Mucosa of descending colon (tissue), 3 donors: ENCODE measurements around the gene PWP2. TPM values are rescaled to one million over a fixed set of nuclear protein-coding genes. Genes with fewer than 3 reads are reported as not detected.

Source experiments
- ATAC-seq: fragments of 200-7000 bp; cut with Tn5 transposase; one replicate; pipeline ENCODE4 v1.9.1; 2020; ENCODE audit warnings: mild to moderate bottlenecking, moderate library complexity
- DNase-seq, 3 donors: peaks; one replicate each; pipeline ENCODE4 v3.0.0-alpha.2; 2020
- H3K36me3 ChIP-seq: fragments of 200-600 bp; one replicate; pipeline ENCODE4 v1.8.0; 2021; ENCODE audit warnings: low read depth, mild to moderate bottlenecking
- H3K4me1 ChIP-seq: fragments of 200-600 bp; one replicate; pipeline ENCODE4 v1.8.0; 2021; ENCODE audit warnings: low read depth, mild to moderate bottlenecking
- H3K4me3 ChIP-seq: fragments of 200-600 bp; one replicate; pipeline ENCODE4 v1.8.0; 2021; ENCODE audit warnings: mild to moderate bottlenecking
- H3K9me3 ChIP-seq: fragments of 200-600 bp; one replicate; pipeline ENCODE4 v1.8.0; 2021; ENCODE audit warnings: mild to moderate bottlenecking
- intact Hi-C, 2 donors: fragments of 100-400 bp; cut with DNase I in 1 of 2; cut with micrococcal nuclease in 1 of 2; formaldehyde crosslinking; loops; one replicate each; pipeline versions ENCODE4 v1.11.0 to v1.11.1; 2022; cut with DNase I, micrococcal nuclease
- total RNA-seq, 3 donors: library from RNA; stranded (reverse); fragmentation: NEBNext Ultra II Directional in 2 of 3; extraction: Animal tissue kit (Norgen Biotek cat#: 25700) in 2 of 3; gene quantifications; one replicate each; pipeline versions ENCODE4 v1.2.1 to v1.2.4, GENCODE V29; 2021 to 2023
- TF ChIP-seq, protein P1 (sequence below): fragments of 200-600 bp; IDR thresholded peaks from one replicate; pipeline ENCODE4 v1.8.0; 2022; ENCODE audit warnings: antibody characterized with exemption, mild to moderate bottlenecking
- donor health status: DM: no; HTN: no; CAD: no; lungs with moderate emphysema.
- donor health status: DM: no; HTN: no; CAD: no.
- donor health status: DM: no; HTN: yes; CAD: no.

PWP2 gene
- total RNA-seq, 3 donors from 2014 or later: 3.0 to 10.4 (median 4.5) TPM

DNA sequence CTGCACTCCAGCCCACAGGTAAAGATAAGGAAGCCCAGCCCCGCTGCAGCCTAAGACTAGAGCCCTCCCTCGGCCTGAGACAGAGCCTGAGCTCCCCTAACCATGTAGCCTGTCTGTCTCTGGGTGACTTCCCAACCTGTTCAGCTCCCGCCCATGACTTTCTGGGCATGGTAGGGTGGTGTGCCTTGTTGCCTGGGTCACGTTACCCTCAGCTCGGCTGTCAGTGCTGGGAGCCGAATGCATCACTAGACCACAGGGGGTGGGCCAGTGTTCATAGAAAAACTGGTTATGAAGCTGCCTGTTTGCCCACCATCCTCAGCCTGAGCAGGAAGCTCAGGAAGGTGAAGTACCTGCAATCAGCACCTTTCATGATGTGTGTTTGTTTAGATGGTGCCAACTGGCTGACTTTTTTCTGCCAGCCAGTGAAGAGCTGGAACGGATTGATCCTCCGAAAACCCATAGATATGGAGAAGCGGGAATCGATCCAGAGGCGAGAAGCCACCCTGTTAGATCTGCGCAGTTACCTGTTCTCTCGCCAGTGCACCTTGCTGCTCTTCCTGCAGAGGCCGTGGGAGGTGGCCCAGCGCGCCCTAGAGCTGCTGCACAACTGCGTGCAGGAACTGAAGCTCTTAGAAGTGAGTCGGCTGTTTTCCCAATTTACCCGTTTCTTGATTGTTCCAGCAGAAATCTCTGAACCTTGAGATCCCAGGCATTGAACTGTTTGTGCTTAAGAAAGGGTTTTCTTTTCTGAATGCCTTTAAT is 43.9 kb upstream of the PWP2 start:
- TF ChIP-seq, protein P1, sequence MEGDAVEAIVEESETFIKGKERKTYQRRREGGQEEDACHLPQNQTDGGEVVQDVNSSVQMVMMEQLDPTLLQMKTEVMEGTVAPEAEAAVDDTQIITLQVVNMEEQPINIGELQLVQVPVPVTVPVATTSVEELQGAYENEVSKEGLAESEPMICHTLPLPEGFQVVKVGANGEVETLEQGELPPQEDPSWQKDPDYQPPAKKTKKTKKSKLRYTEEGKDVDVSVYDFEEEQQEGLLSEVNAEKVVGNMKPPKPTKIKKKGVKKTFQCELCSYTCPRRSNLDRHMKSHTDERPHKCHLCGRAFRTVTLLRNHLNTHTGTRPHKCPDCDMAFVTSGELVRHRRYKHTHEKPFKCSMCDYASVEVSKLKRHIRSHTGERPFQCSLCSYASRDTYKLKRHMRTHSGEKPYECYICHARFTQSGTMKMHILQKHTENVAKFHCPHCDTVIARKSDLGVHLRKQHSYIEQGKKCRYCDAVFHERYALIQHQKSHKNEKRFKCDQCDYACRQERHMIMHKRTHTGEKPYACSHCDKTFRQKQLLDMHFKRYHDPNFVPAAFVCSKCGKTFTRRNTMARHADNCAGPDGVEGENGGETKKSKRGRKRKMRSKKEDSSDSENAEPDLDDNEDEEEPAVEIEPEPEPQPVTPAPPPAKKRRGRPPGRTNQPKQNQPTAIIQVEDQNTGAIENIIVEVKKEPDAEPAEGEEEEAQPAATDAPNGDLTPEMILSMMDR: no peak
- intact Hi-C loops: no loop called here
- Histone ChIP-seq H3K4me1 (no peaks in the 10 kb centered on the region), H3K36me3 (no peaks in the 10 kb centered on the region), H3K4me3 (no peak overlapping the region), H3K9me3 (no peaks in the 10 kb centered on the region)
- DNase-seq: no peak
- ATAC-seq: no peak

DNA sequence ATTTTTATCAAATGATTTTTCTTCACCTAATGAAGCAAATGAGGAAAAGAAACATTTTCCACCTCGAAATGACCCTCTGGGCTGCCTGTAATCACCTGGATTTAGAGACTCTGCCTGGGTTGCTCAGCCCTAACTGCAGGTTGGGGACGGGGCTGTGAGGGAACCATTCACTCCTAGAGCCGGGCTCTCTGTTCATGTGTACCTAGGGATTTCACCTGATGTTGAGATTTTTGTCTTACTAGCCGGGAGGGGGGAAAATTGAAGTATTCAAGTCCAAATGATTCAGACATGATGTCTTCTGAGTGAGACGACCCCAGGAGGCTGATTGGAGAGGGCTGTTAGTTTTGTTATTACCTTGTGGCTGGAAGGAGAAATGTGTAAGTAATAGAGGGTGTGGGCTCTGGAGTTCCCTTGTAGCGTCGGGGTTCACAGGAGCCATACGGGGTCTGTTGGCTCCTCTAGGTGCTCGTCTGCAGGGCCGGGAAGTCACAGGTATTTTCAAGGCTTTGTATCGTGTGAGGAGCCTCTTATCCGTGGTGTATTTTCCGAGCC is 42.3 kb upstream of the PWP2 start:
- Histone ChIP-seq H3K9me3 (no peaks in the 10 kb centered on the region), H3K36me3 (no peaks in the 10 kb centered on the region), H3K4me1 (no peaks in the 10 kb centered on the region), H3K4me3 (no peak overlapping the region)
- DNase-seq: no peak
- intact Hi-C loops: no loop called here
- TF ChIP-seq, protein P1: no peak
- ATAC-seq: no peak

DNA sequence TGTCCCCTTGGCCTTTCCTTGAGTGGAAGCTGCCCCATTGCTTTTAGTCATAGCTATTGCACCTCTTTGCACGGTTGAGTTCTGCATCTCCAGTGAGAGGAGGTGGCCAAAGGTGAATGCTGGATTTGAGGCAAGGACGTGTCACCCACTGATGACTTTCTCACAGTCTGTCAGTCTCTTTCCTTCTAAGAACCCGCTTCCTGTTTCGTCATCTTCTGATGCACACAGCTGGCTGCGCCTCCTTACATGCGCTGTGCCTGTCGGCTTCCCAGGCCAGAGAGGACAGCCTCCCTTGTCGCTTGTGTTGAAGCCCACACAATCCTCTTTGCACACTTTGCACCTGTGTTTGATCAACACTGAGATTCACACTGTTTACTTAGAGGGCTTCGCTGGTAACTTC is 41.8 kb upstream of the PWP2 start:
- DNase-seq (peak in 2 of 3 donors; percentile 51 to 70), ATAC-seq (peak; percentile 85)
- H3K4me1 ChIP-seq: no peaks in the 10 kb centered on the region
- TF ChIP-seq, protein P1: no peak
- no peak overlapping the region for H3K4me3 ChIP-seq
- intact Hi-C loops: no loop called here
- no peaks in the 10 kb centered on the region for H3K36me3 ChIP-seq
- no peaks in the 10 kb centered on the region for H3K9me3 ChIP-seq

DNA sequence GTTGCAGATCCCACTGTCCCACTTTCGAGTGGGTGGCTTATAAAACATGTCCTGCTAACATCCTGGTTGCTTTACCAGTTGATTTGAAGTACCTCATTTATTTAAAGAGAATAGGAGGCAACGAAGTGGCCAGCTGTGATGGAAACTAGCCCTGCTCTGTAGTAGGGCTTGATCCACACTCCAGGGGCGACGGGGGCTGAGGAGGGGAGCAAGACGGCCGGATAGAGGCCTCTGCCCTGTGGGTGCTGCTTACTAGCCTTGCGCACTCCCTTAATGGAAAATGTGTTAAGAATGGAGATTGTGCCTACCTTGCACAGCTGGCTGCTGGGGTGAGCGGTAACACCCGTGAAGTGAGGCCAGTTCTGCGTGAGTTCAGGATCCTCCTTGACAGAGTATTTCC is 41.1 kb upstream of the PWP2 start:
- Histone ChIP-seq H3K9me3 (no peaks in the 10 kb centered on the region), H3K4me1 (no peaks in the 10 kb centered on the region), H3K36me3 (no peaks in the 10 kb centered on the region), H3K4me3 (no peak overlapping the region)
- no peak for ATAC-seq
- intact Hi-C loops: no loop called here
- no peak for DNase-seq
- TF ChIP-seq, protein P1: no peak

DNA sequence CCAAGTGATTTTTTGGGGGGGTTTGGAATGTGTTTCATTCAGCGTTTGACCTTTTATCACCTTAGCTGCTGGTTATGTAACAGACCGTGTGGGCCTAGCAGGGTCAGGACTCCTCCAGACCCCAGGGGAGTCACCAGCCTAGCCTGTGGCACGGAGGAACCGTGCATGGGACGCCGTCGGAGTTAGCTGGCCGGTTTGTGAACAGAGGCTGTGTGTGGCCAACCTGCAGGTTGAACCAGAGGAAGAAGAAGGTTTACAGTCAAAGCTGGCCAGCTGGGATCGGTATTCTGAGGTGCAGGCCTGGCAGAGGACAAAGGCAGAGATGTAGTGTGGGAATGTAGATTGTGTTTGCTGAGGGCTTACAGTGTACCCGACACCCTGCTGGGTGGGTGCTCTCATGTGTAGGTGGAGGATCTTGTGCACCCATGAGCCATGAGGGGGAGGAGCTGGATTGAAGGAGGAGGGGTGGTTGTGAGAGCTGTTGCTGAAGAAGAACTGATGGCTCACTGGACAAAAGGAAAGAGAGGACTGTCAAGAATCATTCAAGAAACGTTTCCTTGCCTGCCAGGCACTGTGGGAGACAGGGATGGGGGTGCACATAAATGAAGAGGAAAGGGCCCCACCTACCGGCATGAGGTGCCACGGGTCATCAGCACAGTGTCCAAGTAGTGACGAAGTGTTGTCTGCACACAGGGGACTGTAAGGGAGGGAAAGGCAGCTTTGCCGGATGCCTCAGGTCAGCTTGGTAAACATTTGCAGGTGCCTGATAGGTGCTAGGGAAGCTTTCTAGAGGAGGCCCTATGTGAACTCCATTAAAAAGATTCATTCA is 40.0 kb upstream of the PWP2 start:
- TF ChIP-seq, protein P1: no peak
- ATAC-seq: no peak
- Histone ChIP-seq H3K4me1 (no peaks in the 10 kb centered on the region), H3K4me3 (no peak overlapping the region), H3K9me3 (no peaks in the 10 kb centered on the region), H3K36me3 (no peaks in the 10 kb centered on the region)
- no peak for DNase-seq
- intact Hi-C loops: no loop called here
